NOMO-1 (cell line): ENCODE results near the gene BRIP1.
"Not testable (repeated sequence)": the region's sequence is repeated elsewhere in the genome, so short reads cannot be mapped to it uniquely, and the experiment has no call there.

Experiments
- DNase-seq, 2 experiments: peaks; one replicate each; lab custom pipeline; 2025; ENCODE audit not compliant: unreplicated experiment in 2 of 2; lab: John Stamatoyannopoulos, UW

BRIP1 gene

GRCh38 chr17:61674609-61675008 is 188.7 kb downstream of the BRIP1 start:
- not testable (repeated sequence) for DNase-seq

GRCh38 chr17:61673019-61673897 is 190.1 kb downstream of the BRIP1 start:
- not testable (repeated sequence) for DNase-seq

GRCh38 chr17:61672140-61672539 is 191.2 kb downstream of the BRIP1 start:
- DNase-seq: no peak

- DNase-seq: no peak
Measured at GRCh38 chr17:61670691-61671090, 192.6 kb downstream of the BRIP1 start.

- DNase-seq: no peak
Measured at GRCh38 chr17:61669522-61669921, 193.8 kb downstream of the BRIP1 start.

GRCh38 chr17:61668486-61668885 is 194.8 kb downstream of the BRIP1 start:
- no peak for DNase-seq

GRCh38 chr17:61666406-61667088 is 196.8 kb downstream of the BRIP1 start:
- not testable (repeated sequence) for DNase-seq

GRCh38 chr17:61663310-61663709 is 200.0 kb downstream of the BRIP1 start:
- no peak for DNase-seq

GRCh38 chr17:61662741-61663140 is 200.6 kb downstream of the BRIP1 start:
- DNase-seq: no peak

- no peak for DNase-seq
Measured at GRCh38 chr17:61662186-61662585, 201.1 kb downstream of the BRIP1 start.

GRCh38 chr17:61660746-61661485 is 202.4 kb downstream of the BRIP1 start:
- DNase-seq: no peak

- no peak for DNase-seq
Measured at GRCh38 chr17:61659437-61659836, 203.9 kb downstream of the BRIP1 start.

- DNase-seq: no peak
Measured at GRCh38 chr17:61658183-61658582, 205.1 kb downstream of the BRIP1 start.

GRCh38 chr17:61657338-61657737 is 206.0 kb downstream of the BRIP1 start:
- DNase-seq: no peak

- no peak for DNase-seq
Measured at GRCh38 chr17:61656721-61657217, 206.6 kb downstream of the BRIP1 start.

- DNase-seq: no peak
Measured at GRCh38 chr17:61650749-61651148, 212.6 kb downstream of the BRIP1 start.

GRCh38 chr17:61648587-61648986 is 214.7 kb downstream of the BRIP1 start:
- no peak for DNase-seq

- no peak for DNase-seq
Measured at GRCh38 chr17:61647047-61647446, 216.3 kb downstream of the BRIP1 start.

GRCh38 chr17:61646482-61646881 is 216.8 kb downstream of the BRIP1 start:
- no peak for DNase-seq

GRCh38 chr17:61645920-61646319 is 217.4 kb downstream of the BRIP1 start:
- no peak for DNase-seq
